ENCODE data around the gene TYW1.
A peak's percentile ranks its signal among the peaks of the same experiment; 100 is the strongest.
"Not testable (repeated sequence)": the region's sequence is repeated elsewhere in the genome, so short reads cannot be mapped to it uniquely, and the experiment has no call there.

TYW1 gene

GRCh38 chr7:67192123-67192702, 195.6 kb downstream of the TYW1 start:
- DNase-seq = not testable (repeated sequence)

GRCh38 chr7:67192889-67193613, 196.4 kb downstream of the TYW1 start:
- not testable (repeated sequence) for DNase-seq

DNA sequence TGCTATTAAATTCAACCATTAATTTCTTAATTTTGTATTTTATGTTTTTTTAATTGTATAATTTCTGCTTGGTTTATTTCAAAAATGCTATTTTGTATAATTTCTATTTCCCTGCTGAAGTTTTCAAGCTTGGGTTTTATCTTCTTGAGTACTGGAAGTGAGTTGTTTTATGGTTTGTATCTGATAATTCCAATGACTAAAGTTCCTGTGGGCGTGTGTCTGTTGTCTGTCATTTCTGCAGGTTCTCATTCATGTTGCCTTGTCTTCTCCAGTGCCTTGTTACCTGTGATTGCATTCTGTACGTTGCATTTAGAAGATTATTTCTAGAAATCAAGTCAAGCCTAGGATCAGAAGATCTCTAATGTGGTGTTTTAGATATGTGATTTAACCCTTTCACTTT, 199.5 kb downstream of the TYW1 start:
- DNase-seq = not testable (repeated sequence)

- DNase-seq = not testable (repeated sequence)
These were observed 202.4 kb downstream of the TYW1 start for GRCh38 chr7:67198865-67199526.

DNA sequence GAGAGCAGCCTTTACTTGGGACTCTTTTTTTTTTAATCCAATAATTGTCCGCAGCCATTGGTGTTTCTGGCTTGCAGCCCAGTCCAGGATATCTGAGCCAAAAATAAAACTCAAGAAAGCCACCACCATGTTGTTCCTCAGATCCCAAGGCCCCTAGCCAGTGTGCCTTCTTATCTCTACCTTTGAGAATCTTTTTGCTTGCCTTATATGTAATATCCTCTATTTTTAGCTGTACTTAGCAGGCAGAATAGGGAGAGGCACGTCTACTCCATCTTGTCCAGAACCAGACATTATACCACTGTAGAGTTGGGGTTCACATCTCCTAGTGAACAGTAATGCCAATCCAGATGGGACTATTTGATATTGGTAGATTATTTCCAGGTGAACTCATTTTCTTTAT, 209.1 kb downstream of the TYW1 start:
- not testable (repeated sequence) for DNase-seq

DNA sequence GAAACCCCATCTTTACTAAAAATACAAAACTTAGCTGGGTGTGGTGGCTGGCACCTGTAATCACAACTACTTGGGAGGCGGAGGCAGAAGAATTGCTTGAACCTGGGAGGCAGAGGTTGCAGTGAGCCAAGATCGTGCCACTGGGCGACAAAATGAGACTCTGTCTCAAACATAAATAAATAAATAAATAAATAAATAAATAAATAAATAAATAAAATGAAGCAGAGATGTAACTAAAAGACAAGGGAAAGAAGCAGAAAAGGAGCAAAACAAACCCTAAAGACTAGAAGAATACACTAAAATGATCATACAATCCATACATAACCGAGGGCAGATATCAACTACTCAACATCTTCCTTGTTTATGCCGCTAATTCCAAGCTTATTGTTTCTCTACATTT, 209.8 kb downstream of the TYW1 start:
- DNase-seq = no peak

DNA sequence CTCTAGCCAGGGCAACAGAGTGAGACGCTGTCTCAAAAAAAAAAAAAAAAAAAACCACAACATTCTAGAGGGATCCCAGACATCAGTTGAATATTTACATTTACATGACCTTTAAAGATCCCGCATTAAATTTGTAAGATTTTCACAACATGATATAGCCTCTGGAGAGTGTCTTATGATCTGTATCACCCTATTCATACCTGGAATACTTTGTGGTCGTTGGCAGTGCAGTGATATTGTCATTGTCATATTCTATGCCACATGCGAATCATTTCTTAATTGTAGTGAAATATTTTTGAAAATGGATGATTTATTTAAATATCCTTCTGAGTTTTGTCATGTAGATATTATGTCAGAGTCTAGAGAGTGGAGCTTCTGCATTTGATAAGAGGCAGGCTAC, 212.0 kb downstream of the TYW1 start:
- DNase-seq = not testable (repeated sequence)

- no peak for DNase-seq
These were observed 212.6 kb downstream of the TYW1 start for GRCh38 chr7:67209256-67209655.

- DNase-seq = no peak
These were observed 213.9 kb downstream of the TYW1 start for GRCh38 chr7:67210567-67210966.

- DNase-seq = peak; percentile 47
These were observed 215.2 kb downstream of the TYW1 start for GRCh38 chr7:67211650-67212330.

DNA sequence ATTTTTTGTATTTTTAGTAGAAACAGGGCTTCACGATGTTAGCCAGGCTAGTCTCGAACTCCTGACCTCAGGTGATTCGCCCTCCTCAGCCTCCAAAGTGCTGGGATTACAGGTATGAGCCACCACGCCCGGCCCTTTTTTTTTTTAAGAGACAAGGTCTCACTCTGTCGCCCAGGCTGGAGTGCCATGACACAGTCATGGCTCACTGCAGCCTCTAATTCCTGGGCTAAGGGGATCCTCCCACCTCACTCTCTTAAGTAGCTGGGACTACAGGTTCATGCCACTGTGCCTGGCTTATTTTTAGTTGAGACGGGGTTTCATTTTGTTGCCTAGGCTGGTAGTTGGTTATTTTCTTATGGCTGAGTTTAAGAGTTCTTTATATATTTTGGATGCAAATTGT, 216.4 kb downstream of the TYW1 start:
- not testable (repeated sequence) for DNase-seq

DNA sequence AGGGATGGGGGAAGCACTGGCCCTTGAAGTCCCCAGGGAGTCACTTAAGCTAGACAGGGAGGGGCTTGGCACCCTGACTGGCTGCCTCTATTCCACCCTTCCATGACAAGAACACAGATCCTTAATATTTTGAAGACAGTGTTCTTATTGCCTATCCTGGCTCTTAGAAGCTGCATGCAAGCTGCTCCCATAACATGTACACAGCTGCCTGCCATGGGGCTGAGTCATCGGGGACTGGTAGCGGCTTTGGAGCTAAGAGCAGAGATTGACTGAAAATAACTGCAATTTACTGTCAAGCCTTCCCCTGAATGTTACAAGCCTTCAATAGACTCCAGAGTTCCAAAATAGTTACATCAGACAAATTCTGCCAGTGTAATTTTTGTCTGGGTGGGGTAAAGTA, 226.9 kb downstream of the TYW1 start:
- not testable (repeated sequence) for DNase-seq

- peak; percentile 77 for DNase-seq
These were observed 229.8 kb downstream of the TYW1 start for GRCh38 chr7:67226340-67226907.

DNA sequence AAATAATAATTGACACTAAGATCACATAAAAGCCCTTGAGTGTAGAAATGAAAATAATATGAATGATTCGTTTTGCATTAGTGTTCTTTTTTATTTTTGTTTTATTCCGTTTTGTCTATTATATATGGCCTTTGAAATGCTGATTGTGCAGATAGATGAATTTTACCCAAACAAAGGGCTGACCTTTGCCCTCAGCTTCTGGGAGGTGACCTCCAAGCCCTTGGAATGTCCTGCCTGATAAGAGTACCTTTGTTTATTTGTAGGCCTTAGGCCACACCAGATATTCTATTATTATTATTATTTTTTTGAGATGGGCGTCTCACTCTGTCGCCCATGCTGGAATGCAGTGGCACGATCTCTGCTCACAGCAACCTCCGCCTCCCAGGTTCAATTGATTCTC, 230.3 kb downstream of the TYW1 start:
- not testable (repeated sequence) for DNase-seq

DNA sequence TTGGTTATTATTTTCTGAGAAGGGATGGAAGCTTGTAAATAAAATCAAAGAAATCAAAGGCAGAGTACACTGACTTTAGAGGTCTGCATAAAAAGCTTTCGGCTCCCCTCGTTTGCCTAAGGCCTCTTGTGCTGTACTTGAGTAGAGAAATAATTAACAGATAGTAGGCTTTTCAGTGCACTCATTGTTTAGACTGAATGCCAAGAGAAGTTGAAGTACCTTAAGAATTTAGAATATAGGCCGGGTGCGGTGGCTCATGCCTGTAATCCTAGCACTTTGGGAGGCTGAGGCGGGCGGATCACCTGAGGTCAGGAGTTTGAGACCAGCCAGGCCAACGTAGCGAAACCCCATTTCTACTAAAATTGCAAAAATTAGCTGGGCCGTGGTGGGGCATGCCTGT, 232.4 kb downstream of the TYW1 start:
- DNase-seq = not testable (repeated sequence)

DNA sequence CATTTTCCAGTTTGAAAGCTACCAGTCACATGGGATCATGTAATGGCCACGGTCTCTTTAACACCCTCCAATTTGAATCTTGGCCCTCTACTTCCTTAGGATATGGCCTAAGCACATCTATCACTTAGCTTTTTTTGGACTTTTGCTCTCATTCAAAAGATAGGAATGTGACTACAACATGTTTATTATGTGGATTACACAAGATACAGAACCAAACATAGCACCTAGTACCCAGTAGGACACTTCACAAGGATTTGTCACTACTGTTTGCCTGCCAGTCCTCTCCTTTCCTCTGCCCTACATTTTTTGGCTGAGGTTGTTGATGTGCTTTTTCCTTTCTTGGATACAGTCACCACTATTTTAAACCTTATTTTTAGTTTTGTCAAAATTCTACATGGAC, 233.4 kb downstream of the TYW1 start:
- not testable (repeated sequence) for DNase-seq

GRCh38 chr7:67233506-67233905, 236.9 kb downstream of the TYW1 start:
- DNase-seq = not testable (repeated sequence)

GRCh38 chr7:67236216-67236615, 239.6 kb downstream of the TYW1 start:
- not testable (repeated sequence) for DNase-seq

GRCh38 chr7:67242871-67243270, 246.2 kb downstream of the TYW1 start:
- DNase-seq = not testable (repeated sequence)

- DNase-seq = not testable (repeated sequence)
These were observed 251.7 kb downstream of the TYW1 start for GRCh38 chr7:67248364-67248763.

GRCh38 chr7:67251986-67252558, 255.4 kb downstream of the TYW1 start:
- DNase-seq = no peak

DNA sequence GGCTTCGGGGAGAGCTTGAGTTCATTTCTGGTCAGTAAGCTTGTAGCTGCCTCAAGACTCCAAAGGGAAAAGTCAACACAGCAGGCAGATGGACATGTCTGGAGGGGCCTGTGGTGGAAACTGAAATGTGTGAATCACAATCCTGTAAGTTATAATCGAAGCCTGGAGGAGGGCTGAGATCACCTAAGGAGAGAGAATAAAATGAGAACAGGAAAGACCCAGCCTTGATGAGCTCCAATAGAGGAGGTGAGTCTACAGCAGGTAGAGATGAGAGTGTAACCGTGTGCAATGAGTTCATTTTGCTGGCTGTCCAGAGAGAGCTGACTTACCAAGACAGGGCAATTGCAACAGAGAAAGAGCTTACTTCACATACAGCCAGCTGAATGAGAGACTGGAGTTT, 258.4 kb downstream of the TYW1 start:
- not testable (repeated sequence) for DNase-seq

GRCh38 chr7:67257779-67258178, 261.1 kb downstream of the TYW1 start:
- not testable (repeated sequence) for DNase-seq
